IMR-90 (cell line): ENCODE measurements around the gene FBXW8. TPM values are rescaled to one million over a fixed set of nuclear protein-coding genes. Genes with fewer than 3 reads are reported as not detected.

Experiments used
- ATAC-seq: fragments of 200-7000 bp; cut with Tn5 transposase; 2 replicates; pipeline ENCODE4 v1.9.1; 2020; ENCODE audit warnings: low read depth, mild to moderate bottlenecking, moderate library complexity
- BruUV-seq: library from RNA; stranded (reverse); fragments of 400-500 nt; replicated peaks from 2 replicates; lab custom pipeline; 2021; lab: Mats Ljungman, UMichigan
- CTCF ChIA-PET: fragments of 300-600 bp; formaldehyde crosslinking; extraction: SDS; loops from one replicate; lab custom pipeline; 2021; ENCODE audit warnings: antibody characterized with exemption; lab: Yijun Ruan, JAX
- POLR2A ChIA-PET: fragments of 300-600 bp; sonication (Branson Sonifier 250); formaldehyde crosslinking; loops from one replicate; lab custom pipeline; 2022; ENCODE audit warnings: antibody characterized with exemption; ENCODE audit not compliant: unreplicated experiment; lab: Charles Lee
- DNase-seq: peaks from one replicate; pipeline ENCODE4 v3.0.0; 2013
- H2AFZ ChIP-seq: replicated peaks from 2 replicates; pipeline ENCODE3; 2013; ENCODE audit warnings: low read length, mild to moderate bottlenecking; ENCODE audit not compliant: poor library complexity
- H2AK5ac ChIP-seq: 2 replicates; pipeline ENCODE4 v1.6.1; 2013; ENCODE audit warnings: low read depth, low read length, inconsistent platforms
- H2AK9ac ChIP-seq: replicated peaks from 2 replicates; pipeline ENCODE3; 2013; ENCODE audit warnings: mild to moderate bottlenecking, low read depth, low read length, moderate library complexity; ENCODE audit not compliant: poor library complexity
- H2BK120ac ChIP-seq: 2 replicates; pipeline ENCODE4 v1.6.1; 2013; ENCODE audit warnings: low read depth, low read length, inconsistent platforms
- H2BK15ac ChIP-seq: 3 replicates; pipeline ENCODE4 v1.6.1; 2013; ENCODE audit warnings: low read depth, low read length, inconsistent platforms
- H2BK20ac ChIP-seq: 2 replicates; pipeline ENCODE4 v1.6.1; 2013; ENCODE audit warnings: low read depth, mild to moderate bottlenecking, inconsistent platforms, low read length, moderate library complexity
- H2BK5ac ChIP-seq: 2 replicates; pipeline ENCODE4 v1.6.1; 2013; ENCODE audit warnings: mild to moderate bottlenecking, low read depth, low read length, inconsistent platforms; ENCODE audit not compliant: poor library complexity, severe bottlenecking
- H3K14ac ChIP-seq: replicated peaks from 2 replicates; pipeline ENCODE4 v1.6.1; 2013; ENCODE audit warnings: low read depth, low read length, inconsistent platforms
- H3K18ac ChIP-seq: 2 replicates; pipeline ENCODE4 v1.6.1; 2013; ENCODE audit warnings: low read depth, low read length, control low read depth
- H3K23ac ChIP-seq: 2 replicates; pipeline ENCODE4 v1.6.1; 2013; ENCODE audit warnings: low read depth, low read length, inconsistent platforms
- H3K27ac ChIP-seq: 2 replicates; pipeline ENCODE4 v1.5.1; 2013; ENCODE audit warnings: mild to moderate bottlenecking, control low read depth, low read length; ENCODE audit not compliant: insufficient read depth
- H3K27me3 ChIP-seq: 2 replicates; pipeline ENCODE4 v1.6.1; 2013; ENCODE audit warnings: low read length; ENCODE audit not compliant: control insufficient read depth, insufficient read depth
- H3K36me3 ChIP-seq: 2 replicates; pipeline ENCODE4 v1.6.1; 2013; ENCODE audit warnings: low read length, mixed read lengths; ENCODE audit not compliant: control insufficient read depth, insufficient read depth
- H3K4ac ChIP-seq: 2 replicates; pipeline ENCODE4 v1.6.1; 2013; ENCODE audit warnings: low read depth, low read length, inconsistent platforms
- H3K4me1 ChIP-seq: 2 replicates; pipeline ENCODE4 v1.6.1; 2013; ENCODE audit warnings: low read length, mixed read lengths; ENCODE audit not compliant: control insufficient read depth, insufficient read depth
- H3K4me2 ChIP-seq: 2 replicates; pipeline ENCODE4 v1.6.1; 2013; ENCODE audit warnings: low read depth, mild to moderate bottlenecking, control low read depth, low read length, moderate library complexity
- H3K4me3 ChIP-seq: 2 replicates; pipeline ENCODE4 v1.5.1; 2013; ENCODE audit warnings: low read depth, mild to moderate bottlenecking, control low read depth, low read length, moderate library complexity; ENCODE audit not compliant: insufficient read depth
- H3K56ac ChIP-seq: 2 replicates; pipeline ENCODE4 v1.6.1; 2013; ENCODE audit warnings: low read length, inconsistent platforms; ENCODE audit not compliant: insufficient read depth; ENCODE audit errors: extremely low read depth
- H3K79me1 ChIP-seq, 2 experiments: 2 replicates each; pipeline ENCODE4 v1.6.1; 2013; ENCODE audit warnings: low read length in 2 of 2, inconsistent platforms in 1 of 2, low read depth in 1 of 2
- H3K9ac ChIP-seq: 2 replicates; pipeline ENCODE4 v1.6.1; 2013; ENCODE audit warnings: low read depth, low read length, control low read depth
- H3K9me1 ChIP-seq: 2 replicates; pipeline ENCODE4 v1.6.1; 2013; ENCODE audit warnings: low read length, inconsistent platforms; ENCODE audit not compliant: insufficient read depth
- H3K9me3 ChIP-seq: 2 replicates; pipeline ENCODE4 v1.6.1; 2013; ENCODE audit warnings: low read length; ENCODE audit not compliant: control insufficient read depth, insufficient read depth
- H4K20me1 ChIP-seq: 2 replicates; pipeline ENCODE4 v1.6.1; 2013; ENCODE audit warnings: low read length, inconsistent platforms; ENCODE audit not compliant: insufficient read depth
- H4K5ac ChIP-seq: 2 replicates; pipeline ENCODE4 v1.6.1; 2013; ENCODE audit warnings: mild to moderate bottlenecking, low read depth, low read length, control low read depth
- H4K8ac ChIP-seq, 2 experiments: 2 replicates each; pipeline ENCODE4 v1.6.1; 2013; ENCODE audit warnings: low read depth in 2 of 2, low read length in 2 of 2, control low read depth in 1 of 2, inconsistent platforms in 1 of 2
- H4K91ac ChIP-seq: 2 replicates; pipeline ENCODE4 v1.6.1; 2013; ENCODE audit warnings: low read depth, low read length, inconsistent platforms; ENCODE audit not compliant: insufficient read depth
- CTCF ChIP-seq: conservative IDR thresholded peaks from 2 replicates; pipeline ENCODE4 v1.5.1; 2012; ENCODE audit warnings: mild to moderate bottlenecking, low read depth, low read length, improper control_type of control experiment
- ELK1 ChIP-seq: fragments of 150-350 bp; IDR thresholded peaks from 2 replicates; pipeline ENCODE4 v1.6.1; 2016; ENCODE audit warnings: low read depth, mild to moderate bottlenecking, low read length, moderate library complexity, borderline replicate concordance
- WGBS, 2 experiments: methylation state at CpG; one replicate each; pipeline versions ENCODE4 v1.1.5 to v1.1.7; 2013; ENCODE audit warnings: missing lambda C conversion rate in 2 of 2; ENCODE audit not compliant: insufficient read length in 1 of 2; ENCODE audit errors: extremely low coverage in 2 of 2; 5-methylcytosine and 5-hydroxymethylcytosine counted together
- dilution Hi-C: fragments of 300-500 bp; cut with HindIII; formaldehyde crosslinking; loops from one replicate; pipeline ENCODE4 v1.14.3; 2018; ENCODE audit warnings: low sequenced_read_pairs; ENCODE audit not compliant: unreplicated experiment
- in situ Hi-C: fragments of 300-500 bp; cut with MboI; formaldehyde crosslinking; loops from 3 replicates; pipeline ENCODE4 v1.14.3; 2019; ENCODE audit warnings: low sequenced_read_pairs, inconsistent platforms, mixed read lengths
- intact Hi-C: fragments of 100-400 bp; cut with micrococcal nuclease; formaldehyde crosslinking; loops from 2 replicates; pipeline ENCODE4 v1.10.0; 2022
- polyA plus RNA-seq, 3 experiments: library from polyadenylated mRNA; depleted of rRNA; stranded (reverse); fragments of >200 nt; gene quantifications; 2 replicates each; pipeline ENCODE4 v1.2.3, GENCODE V29; 2012; ENCODE audit warnings: low replicate concordance in 1 of 3
- total RNA-seq: library from RNA; depleted of rRNA; stranded (reverse); fragments of >200 nt; gene quantifications from 2 replicates; pipeline ENCODE4 v1.2.3, GENCODE V29; 2012

FBXW8 gene
- total and polyA plus RNA-seq, 2 of the 4 experiments (the other 2 are of a cell fraction), result 20.3 to 25.8 TPM

- Histone ChIP-seq H2BK15ac (no peak overlapping the region), H3K18ac (no peak overlapping the region), H3K4me1 (peaks cover 1% of the 10 kb centered on the region; the same call in 1 of the 2 replicates), H3K56ac (no peak overlapping the region), H2BK20ac (no peak overlapping the region), H3K4ac (no peak overlapping the region), H3K14ac (no peak overlapping the region), H3K36me3 (peaks cover 28% of the 10 kb centered on the region), H4K91ac (no peak overlapping the region), H2AFZ (no peak overlapping the region), H3K9ac (no peak overlapping the region), H3K27me3 (no peaks in the 10 kb centered on the region), H3K23ac (no peak overlapping the region), H2AK5ac (no peak overlapping the region), H4K20me1 (peaks cover 12% of the 10 kb centered on the region; the same call in 1 of the 2 replicates), H2BK5ac (no peak overlapping the region), H3K4me2 (no peak overlapping the region), H4K8ac (no peak overlapping the region), H3K79me1 (peaks cover 15 to 41% of the 10 kb centered on the region in 2 experiments), H3K27ac (no peak overlapping the region), H3K4me3 (no peak overlapping the region), H2AK9ac (no peak overlapping the region), H2BK120ac (no peak overlapping the region), H4K5ac (no peak overlapping the region), H3K9me1 (peaks cover 15% of the 10 kb centered on the region), H3K9me3 (no peaks in the 10 kb centered on the region)
- no TSS peak for BruUV-seq
- ChIA-PET CTCF (interaction anchor here (0.6 to 0.7 kb wide), 2 partner anchors 10 to 863 kb away, joined by 3 to 4 read pairs; no protein-coding TSS in a partner anchor), POLR2A (no interaction called here)
- dilution Hi-C loops (no loop called here), in situ Hi-C loops (no loop called here), intact Hi-C loops (no loop called here)
- TF ChIP-seq CTCF (no peak), ELK1 (no peak)
- DNase-seq (no peak), ATAC-seq (no peak)
- 72% methylated on average over 17 of the region's 30 CpGs; no CpG with 5 or more reads in 1 of the 2 experiments for WGBS, 2 experiments
These were observed 59.1 kb downstream of the FBXW8 start for GRCh38 chr12:116969615-116970585.
